KMS-11 (cell line): ENCODE measurements around the gene CFAP74.

Experiments used
- H2AFZ ChIP-seq: fragments of 200-600 bp; sonication (generic); 2 replicates; pipeline ENCODE4 v1.6.1; 2016; ENCODE audit warnings: antibody characterized with exemption, mixed run types, low read depth
- H3K27ac ChIP-seq: fragments of 200-600 bp; sonication (generic); 2 replicates; pipeline ENCODE4 v1.6.1; 2016; ENCODE audit warnings: mild to moderate bottlenecking, mixed run types
- H3K27me3 ChIP-seq: fragments of 200-600 bp; sonication (generic); 2 replicates; pipeline ENCODE4 v1.6.1; 2017; ENCODE audit warnings: mild to moderate bottlenecking, low read depth, mixed run types, moderate library complexity; ENCODE audit not compliant: insufficient read depth
- H3K36me3 ChIP-seq: fragments of 200-600 bp; sonication (generic); 2 replicates; pipeline ENCODE4 v1.6.1; 2017; ENCODE audit warnings: mild to moderate bottlenecking, mixed run types; ENCODE audit not compliant: insufficient read depth
- H3K4me1 ChIP-seq: fragments of 200-600 bp; sonication (generic); 2 replicates; pipeline ENCODE4 v1.6.1; 2016; ENCODE audit warnings: mild to moderate bottlenecking, low read depth, mixed run types; ENCODE audit not compliant: poor library complexity, severe bottlenecking
- H3K4me2 ChIP-seq: fragments of 200-600 bp; sonication (generic); 2 replicates; pipeline ENCODE4 v1.7.0; 2016; ENCODE audit warnings: mild to moderate bottlenecking, mixed run types
- H3K4me3 ChIP-seq: fragments of 200-600 bp; sonication (generic); IDR thresholded peaks from 2 replicates; pipeline ENCODE4 v1.6.1; 2017; ENCODE audit warnings: low read depth, low read length, mixed read lengths; ENCODE audit not compliant: insufficient read depth
- H3K79me2 ChIP-seq: fragments of 200-600 bp; sonication (generic); 2 replicates; pipeline ENCODE4 v1.6.1; 2016; ENCODE audit warnings: low read depth, mixed run types; ENCODE audit not compliant: insufficient read depth
- H3K9ac ChIP-seq: fragments of 200-600 bp; sonication (generic); 2 replicates; pipeline ENCODE4 v1.6.1; 2016; ENCODE audit warnings: mild to moderate bottlenecking, mixed run types
- H4K20me1 ChIP-seq: fragments of 200-600 bp; sonication (generic); 2 replicates; pipeline ENCODE4 v1.6.1; 2016; ENCODE audit warnings: mild to moderate bottlenecking, mixed run types; ENCODE audit not compliant: insufficient read depth
- CTCF ChIP-seq: fragments of 200-600 bp; sonication (generic); conservative IDR thresholded peaks from 2 replicates; pipeline ENCODE4 v1.6.1; 2017; ENCODE audit warnings: low read depth, mild to moderate bottlenecking, antibody characterized with exemption, low read length, moderate library complexity, mixed read lengths

CFAP74 gene

GRCh38 chr1:2031546-2032540 is 28.3 kb upstream of the CFAP74 start:
- H3K27me3 ChIP-seq = peaks cover 93% of the 10 kb centered on the region

GRCh38 chr1:2030076-2030871 is 26.7 kb upstream of the CFAP74 start:
- Histone ChIP-seq H3K27ac (no peak overlapping the region), H3K27me3 (peaks cover 92% of the 10 kb centered on the region), H3K4me2 (no peak overlapping the region), H3K9ac (no peak overlapping the region), H3K36me3 (no peaks in the 10 kb centered on the region), H3K4me1 (no peaks in the 10 kb centered on the region), H4K20me1 (no peaks in the 10 kb centered on the region), H3K79me2 (no peaks in the 10 kb centered on the region), H3K4me3 (no peak overlapping the region), H2AFZ (no peak overlapping the region)
- no peak for TF ChIP-seq CTCF

More at GRCh38 chr1:2031546-2032540, 28.3 kb upstream of the CFAP74 start:
- Histone ChIP-seq H3K79me2 (no peaks in the 10 kb centered on the region), H3K4me2 (no peak overlapping the region), H2AFZ (no peak overlapping the region), H3K36me3 (no peaks in the 10 kb centered on the region), H3K4me3 (no peak overlapping the region), H4K20me1 (no peaks in the 10 kb centered on the region), H3K4me1 (no peaks in the 10 kb centered on the region), H3K27ac (no peak overlapping the region), H3K9ac (no peak overlapping the region)
- TF ChIP-seq CTCF = no peak

GRCh38 chr1:2029561-2029960 is 26.0 kb upstream of the CFAP74 start:
- no peak overlapping the region for H2AFZ ChIP-seq
- no peak overlapping the region for H3K9ac ChIP-seq
- H3K4me1 ChIP-seq = no peaks in the 10 kb centered on the region
- no peak overlapping the region for H3K4me3 ChIP-seq
- no peaks in the 10 kb centered on the region for H3K36me3 ChIP-seq
- no peak overlapping the region for H3K27ac ChIP-seq
- peaks cover 93% of the 10 kb centered on the region for H3K27me3 ChIP-seq
- no peak overlapping the region for H3K4me2 ChIP-seq
- TF ChIP-seq CTCF = no peak
- no peaks in the 10 kb centered on the region for H3K79me2 ChIP-seq
- no peaks in the 10 kb centered on the region for H4K20me1 ChIP-seq

- H4K20me1 ChIP-seq = no peaks in the 10 kb centered on the region
- no peak overlapping the region for H3K4me3 ChIP-seq
- peaks cover 93% of the 10 kb centered on the region for H3K27me3 ChIP-seq
- H3K79me2 ChIP-seq = no peaks in the 10 kb centered on the region
- no peaks in the 10 kb centered on the region for H3K4me1 ChIP-seq
- H3K27ac ChIP-seq = no peak overlapping the region
- no peak overlapping the region for H2AFZ ChIP-seq
- no peak for TF ChIP-seq CTCF
- H3K4me2 ChIP-seq = no peak overlapping the region
- H3K9ac ChIP-seq = no peak overlapping the region
- no peaks in the 10 kb centered on the region for H3K36me3 ChIP-seq
These were observed 25.4 kb upstream of the CFAP74 start for GRCh38 chr1:2028870-2029560.
